Activated B cell treated with CpG ODN at 0.5 μM for 24 hours (primary cell): ENCODE measurements around the gene GSTM2. TPM values are rescaled to one million over a fixed set of nuclear protein-coding genes. Genes with fewer than 3 reads are reported as not detected.

Source experiments
- ATAC-seq: fragments of 200-7000 bp; cut with Tn5 transposase; one replicate; pipeline ENCODE4 v1.10.0; 2021; ENCODE audit warnings: low read depth, mild to moderate bottlenecking, moderate library complexity
- CTCF ChIA-PET: fragments of 350-600 bp; sonication (Branson Sonifier 250); formaldehyde crosslinking; loops from one replicate; lab custom pipeline; 2021; ENCODE audit warnings: antibody characterized with exemption; lab: Charles Lee
- POLR2A ChIA-PET: fragments of 350-600 bp; sonication (Branson Sonifier 250); formaldehyde crosslinking; loops from one replicate; lab custom pipeline; 2021; ENCODE audit warnings: antibody characterized with exemption; lab: Charles Lee
- DNase-seq: peaks from one replicate; pipeline ENCODE4 v3.0.0; 2022
- H3K27ac Mint-ChIP-seq: one replicate; pipeline ENCODE4 v1.8.0; 2020; ENCODE audit warnings: mixed read lengths
- H3K27me3 Mint-ChIP-seq: one replicate; pipeline ENCODE4 v1.8.0; 2021; ENCODE audit warnings: mixed read lengths
- H3K36me3 Mint-ChIP-seq: one replicate; pipeline ENCODE4 v1.8.0; 2021; ENCODE audit warnings: low read depth, mixed read lengths
- H3K4me1 Mint-ChIP-seq: one replicate; pipeline ENCODE4 v1.8.0; 2021; ENCODE audit warnings: mixed read lengths
- H3K4me3 Mint-ChIP-seq: one replicate; pipeline ENCODE4 v1.8.0; 2020; ENCODE audit warnings: mild to moderate bottlenecking, mixed read lengths
- H3K9me3 Mint-ChIP-seq: one replicate; pipeline ENCODE4 v1.8.0; 2020; ENCODE audit warnings: mixed read lengths
- CTCF ChIP-seq: fragments of 200-600 bp; IDR thresholded peaks from one replicate; pipeline ENCODE4 v1.8.0; 2022; ENCODE audit warnings: antibody characterized with exemption, mild to moderate bottlenecking
- intact Hi-C: fragments of 100-400 bp; cut with micrococcal nuclease; formaldehyde crosslinking; loops from one replicate; pipeline ENCODE4 v1.15.1; 2024
- total RNA-seq: library from RNA; stranded (reverse); gene quantifications from 2 replicates; pipeline ENCODE4 v1.2.3, GENCODE V29; 2022

Gene GSTM2
- total RNA-seq, 1 donor from 2014 or later: 11.0 TPM

- no peak overlapping the region for H3K27ac Mint-ChIP-seq
- POLR2A ChIA-PET: interaction anchor here (0.5 to 1.6 kb wide), 8 partner anchors 15 to 395 kb away, joined by 3 to 16 read pairs (median 5); partner anchors contain the start of genes AHCYL1, AMPD2, GNAI3 and GNAT2
- H3K36me3 Mint-ChIP-seq: no peaks in the 10 kb centered on the region
Observed at GRCh38 chr1:109640285-109640865, 27.5 kb upstream of the GSTM2 start.

GRCh38 chr1:109641078-109641740 lies 26.6 kb upstream of the GSTM2 start:
- H3K4me3 Mint-ChIP-seq: no peak overlapping the region
- H3K27me3 Mint-ChIP-seq: no peaks in the 10 kb centered on the region
- peaks cover 19% of the 10 kb centered on the region for H3K4me1 Mint-ChIP-seq
- POLR2A ChIA-PET: interaction anchor here (0.6 to 1.6 kb wide), 3 partner anchors 17 to 394 kb away, joined by 3 to 16 read pairs (median 7); partner anchors contain the start of genes GNAI3 and STRIP1
- H3K27ac Mint-ChIP-seq: no peak overlapping the region
- intact Hi-C loops: loop anchor here (10.0 kb wide), 1 partner anchor 854 kb away; no protein-coding TSS in a partner anchor
- TF ChIP-seq CTCF: no peak
- H3K9me3 Mint-ChIP-seq: no peaks in the 10 kb centered on the region
- no peaks in the 10 kb centered on the region for H3K36me3 Mint-ChIP-seq
- DNase-seq (no peak), ATAC-seq (no peak)
- CTCF ChIA-PET: interaction anchor here (0.6 to 6.6 kb wide), 28 partner anchors 10 to 370 kb away, joined by 3 to 103 read pairs (median 4); partner anchors contain the start of genes AHCYL1, AMPD2, EPS8L3 and GNAI3

More at GRCh38 chr1:109640285-109640865, 27.5 kb upstream of the GSTM2 start:
- no peaks in the 10 kb centered on the region for H3K27me3 Mint-ChIP-seq
- ATAC-seq: peak; percentile 84
- H3K9me3 Mint-ChIP-seq: no peaks in the 10 kb centered on the region
- peak; percentile 86 for DNase-seq
- H3K4me3 Mint-ChIP-seq: no peak overlapping the region
- intact Hi-C loops: loop anchor here (1.0 to 10.0 kb wide), 4 partner anchors 16 to 854 kb away; partner anchors contain the start of genes AMPD2 and GNAT2
- CTCF ChIA-PET: interaction anchor here (0.6 to 6.6 kb wide), 53 partner anchors 10 to 419 kb away, joined by 3 to 103 read pairs (median 4); partner anchors contain the start of genes AHCYL1, AMPD2, CYB561D1 and EPS8L3
- peaks cover 20% of the 10 kb centered on the region for H3K4me1 Mint-ChIP-seq
- peak; percentile 45 for TF ChIP-seq CTCF

- DNase-seq (no peak), ATAC-seq (no peak)
- Mint-ChIP-seq H3K27ac (no peak overlapping the region), H3K27me3 (no peaks in the 10 kb centered on the region), H3K4me3 (no peak overlapping the region), H3K9me3 (no peaks in the 10 kb centered on the region), H3K4me1 (peaks cover 19% of the 10 kb centered on the region), H3K36me3 (no peaks in the 10 kb centered on the region)
- intact Hi-C loops: loop anchor here (10.0 kb wide), 1 partner anchor 853 kb away; no protein-coding TSS in a partner anchor
- ChIA-PET CTCF (interaction anchor here (1.0 to 6.6 kb wide), 7 partner anchors 9 to 342 kb away, joined by 3 to 103 read pairs (median 52); partner anchors contain the start of gene AHCYL1), POLR2A (no interaction called here)
- TF ChIP-seq CTCF: no peak
Observed at GRCh38 chr1:109641861-109642260, 26.0 kb upstream of the GSTM2 start.

- no peak for TF ChIP-seq CTCF
- CTCF ChIA-PET: interaction anchor here (0.6 to 3.6 kb wide), 10 partner anchors 10 to 342 kb away, joined by 3 to 14 read pairs (median 6); partner anchors contain the start of genes AHCYL1 and GSTM1
- Mint-ChIP-seq H3K36me3 (no peaks in the 10 kb centered on the region), H3K27ac (no peak overlapping the region), H3K9me3 (no peaks in the 10 kb centered on the region), H3K4me1 (peaks cover 19% of the 10 kb centered on the region), H3K27me3 (no peaks in the 10 kb centered on the region), H3K4me3 (no peak overlapping the region)
- DNase-seq: no peak
- no peak for ATAC-seq
- intact Hi-C loops: loop anchor here (1.0 to 10.0 kb wide), 6 partner anchors 9 to 852 kb away; partner anchors contain the start of genes AHCYL1 and GSTM1
- POLR2A ChIA-PET: interaction anchor here (0.8 kb wide), 1 partner anchor 12 kb away, joined by 3 read pairs; no protein-coding TSS in a partner anchor
Observed at GRCh38 chr1:109642626-109643025, 25.2 kb upstream of the GSTM2 start.
